Left forelimb (tissue), 1 donor: ENCODE measurements around the gene KLHL11.
"Not testable (repeated sequence)": the region's sequence is repeated elsewhere in the genome, so short reads cannot be mapped to it uniquely, and the experiment has no call there.

Experiments used
- DNase-seq: peaks from one replicate; pipeline ENCODE4 v3.0.0-alpha.2; 2018; ENCODE audit warnings: low spot score

The KLHL11 gene

GRCh38 chr17:41888332-41888965, 23.2 kb upstream of the KLHL11 start:
- DNase-seq, result no peak

- no peak for DNase-seq
Observed at GRCh38 chr17:41885733-41886132, 20.5 kb upstream of the KLHL11 start.

- DNase-seq, result no peak
Observed at GRCh38 chr17:41882756-41883155, 17.5 kb upstream of the KLHL11 start.

- no peak for DNase-seq
Observed at GRCh38 chr17:41880130-41880529, 14.9 kb upstream of the KLHL11 start.

GRCh38 chr17:41874293-41874670, 9.1 kb upstream of the KLHL11 start:
- DNase-seq, result not testable (repeated sequence)

GRCh38 chr17:41873559-41874292, 8.5 kb upstream of the KLHL11 start:
- DNase-seq, result no peak

- no peak for DNase-seq
Observed at GRCh38 chr17:41871789-41872188, 6.6 kb upstream of the KLHL11 start.

GRCh38 chr17:41870627-41871026, 5.4 kb upstream of the KLHL11 start:
- DNase-seq, result no peak

GRCh38 chr17:41870097-41870496, 4.9 kb upstream of the KLHL11 start:
- DNase-seq, result no peak

GRCh38 chr17:41869426-41869825, 4.2 kb upstream of the KLHL11 start:
- no peak for DNase-seq

- DNase-seq, result no peak
Observed at GRCh38 chr17:41868568-41868967, 3.3 kb upstream of the KLHL11 start.

GRCh38 chr17:41865596-41865893, 322 bp upstream of the KLHL11 start:
- no peak for DNase-seq

GRCh38 chr17:41864498-41864835, 756 bp downstream of the KLHL11 start:
- DNase-seq, result no peak

- no peak for DNase-seq
Observed at GRCh38 chr17:41863074-41863848, 2.0 kb downstream of the KLHL11 start.

- DNase-seq, result no peak
Observed at GRCh38 chr17:41860254-41860931, 4.8 kb downstream of the KLHL11 start.

- not testable (repeated sequence) for DNase-seq
Observed at GRCh38 chr17:41851382-41851781, 13.8 kb downstream of the KLHL11 start.

GRCh38 chr17:41849251-41849990, 15.8 kb downstream of the KLHL11 start:
- DNase-seq, result no peak

- DNase-seq, result no peak
Observed at GRCh38 chr17:41848788-41849187, 16.4 kb downstream of the KLHL11 start.

GRCh38 chr17:41844971-41845370, 20.3 kb downstream of the KLHL11 start:
- no peak for DNase-seq

GRCh38 chr17:41840781-41841180, 24.4 kb downstream of the KLHL11 start:
- not testable (repeated sequence) for DNase-seq

GRCh38 chr17:41839448-41839847, 25.8 kb downstream of the KLHL11 start:
- not testable (repeated sequence) for DNase-seq
